Endothelial cell of umbilical vein (primary cell): Measurements from ENCODE around the gene TPK1.

Experiments
- CTCF ChIP-seq, 2 donors: IDR thresholded peaks; 1 replicate in 1 of 2; 2 replicates in 1 of 2; pipeline ENCODE4 v1.5.1; 2011; ENCODE audit warnings: low read length in 2 of 2, mild to moderate bottlenecking in 2 of 2, moderate library complexity in 2 of 2, control low read depth in 1 of 2, inconsistent platforms in 1 of 2, low read depth in 1 of 2; ENCODE audit not compliant: insufficient read depth in 1 of 2; ENCODE audit errors: extremely low read depth in 1 of 2
- EZH2 ChIP-seq: IDR thresholded peaks from 2 replicates; pipeline ENCODE4 v1.6.1; 2012; ENCODE audit warnings: borderline replicate concordance, low read depth, mild to moderate bottlenecking, moderate library complexity, low read length, inconsistent platforms; ENCODE audit not compliant: severe bottlenecking
- GATA2 ChIP-seq: IDR thresholded peaks from 2 replicates; pipeline ENCODE4 v1.7.0; 2011; ENCODE audit warnings: low read depth, mild to moderate bottlenecking, moderate library complexity, mixed read lengths, low read length; ENCODE audit not compliant: insufficient read length, insufficient read depth
- POLR2A ChIP-seq: IDR thresholded peaks from 2 replicates; pipeline ENCODE4 v1.6.1; 2012; ENCODE audit warnings: low read depth, mild to moderate bottlenecking, control low read depth, low read length
- POLR2AphosphoS5 ChIP-seq: IDR thresholded peaks from 2 replicates; pipeline ENCODE4 v1.6.1; 2012; ENCODE audit warnings: low read depth, mild to moderate bottlenecking, control low read depth, low read length, moderate library complexity; ENCODE audit not compliant: insufficient read depth

- TF ChIP-seq CTCF (IDR thresholded peaks at IDR 0.05; ENCODE audit: extremely low read depth in 1 of 2, insufficient read depth in 1 of 2, low read depth in 1 of 2, low read length in 2 of 2) (no peak), EZH2 (no peak), POLR2AphosphoS5 (no peak), POLR2A (no peak), GATA2 (no peak)
Observed at GRCh38 chr7:144668503-144668902, 167.3 kb downstream of the TPK1 start.
